Smooth muscle cell (in vitro differentiated cells): ENCODE results near the gene ZSCAN26. TPM values are rescaled to one million over a fixed set of nuclear protein-coding genes. Genes with fewer than 3 reads are reported as not detected.
"Not testable (repeated sequence)": the region's sequence is repeated elsewhere in the genome, so short reads cannot be mapped to it uniquely, and the experiment has no call there.

Experiments used
- DNase-seq: peaks from one replicate; lab custom pipeline; 2025; ENCODE audit not compliant: unreplicated experiment; lab: John Stamatoyannopoulos, UW
- H2AFZ ChIP-seq: fragments of 200-600 bp; sonication (generic); 2 replicates; pipeline ENCODE4 v1.6.0; 2016; ENCODE audit warnings: antibody characterized with exemption, low read depth, mild to moderate bottlenecking
- H3F3A ChIP-seq: fragments of 200-600 bp; sonication (generic); 2 replicates; pipeline ENCODE4 v1.6.0; 2017; ENCODE audit warnings: antibody characterized with exemption, low read depth
- H3K27ac ChIP-seq: fragments of 200-600 bp; sonication (generic); 2 replicates; pipeline ENCODE4 v1.5.1; 2016; ENCODE audit warnings: low read depth, mild to moderate bottlenecking
- H3K27me3 ChIP-seq: fragments of 200-600 bp; sonication (generic); 2 replicates; pipeline ENCODE4 v1.6.1; 2016; ENCODE audit warnings: low read depth, mild to moderate bottlenecking
- H3K36me3 ChIP-seq: fragments of 200-600 bp; sonication (generic); 2 replicates; pipeline ENCODE4 v1.5.1; 2016; ENCODE audit warnings: low read depth
- H3K4me1 ChIP-seq: fragments of 200-600 bp; sonication (generic); 2 replicates; pipeline ENCODE4 v1.5.1; 2016; ENCODE audit warnings: low read depth
- H3K4me2 ChIP-seq: fragments of 200-600 bp; sonication (generic); 2 replicates; pipeline ENCODE4 v1.6.0; 2016; ENCODE audit warnings: mild to moderate bottlenecking
- H3K4me3 ChIP-seq: fragments of 200-600 bp; sonication (generic); 2 replicates; pipeline ENCODE4 v1.5.1; 2016; ENCODE audit warnings: mild to moderate bottlenecking
- H3K79me2 ChIP-seq: fragments of 200-600 bp; sonication (generic); 2 replicates; pipeline ENCODE4 v1.6.0; 2016; ENCODE audit warnings: low read depth, mild to moderate bottlenecking
- H3K9ac ChIP-seq: fragments of 200-600 bp; sonication (generic); 2 replicates; pipeline ENCODE4 v1.6.0; 2016; ENCODE audit warnings: low read depth
- H3K9me3 ChIP-seq: fragments of 200-600 bp; sonication (generic); replicated peaks from 2 replicates; pipeline ENCODE4 v1.5.1; 2016; ENCODE audit warnings: low read depth
- H4K20me1 ChIP-seq: fragments of 200-600 bp; sonication (generic); 2 replicates; pipeline ENCODE4 v1.6.0; 2016; ENCODE audit warnings: low read depth
- CTCF ChIP-seq: fragments of 200-600 bp; sonication (generic); IDR thresholded peaks from 2 replicates; pipeline ENCODE4 v1.5.1; 2017; ENCODE audit warnings: borderline replicate concordance, mild to moderate bottlenecking, antibody characterized with exemption; ENCODE audit not compliant: insufficient read depth, poor library complexity, severe bottlenecking
- WGBS: methylation state at CpG from one replicate; pipeline ENCODE4 v1.1.7; 2016; ENCODE audit warnings: low lambda C conversion rate; 5-methylcytosine and 5-hydroxymethylcytosine counted together
- polyA plus RNA-seq: library from polyadenylated mRNA; unstranded; fragments of >200 nt; fragmentation: Nextera tagmentation; extraction: Ambion mirVana; gene quantifications from 2 replicates; pipeline ENCODE4 v1.2.1, GENCODE V29; 2016
- total RNA-seq: library from RNA; depleted of rRNA; stranded (reverse); fragments of >200 nt; gene quantifications from 2 replicates; pipeline ENCODE4 v1.2.3, GENCODE V29; 2014

ZSCAN26 gene
- total and polyA plus RNA-seq, 2 experiments from 2014 or later: 10.7 to 16.1 TPM

GRCh38 chr6:28296520-28297060, 29.6 kb downstream of the ZSCAN26 start:
- Histone ChIP-seq H3K4me3 (no peak overlapping the region), H2AFZ (no peak overlapping the region), H3K9ac (no peak overlapping the region), H3K27me3 (no peaks in the 10 kb centered on the region), H3K4me1 (no peaks in the 10 kb centered on the region), H3K9me3 (no peaks in the 10 kb centered on the region), H3K36me3 (no peaks in the 10 kb centered on the region), H3K27ac (no peak overlapping the region), H3K79me2 (no peaks in the 10 kb centered on the region), H3K4me2 (no peak overlapping the region), H3F3A (no peaks in the 10 kb centered on the region), H4K20me1 (no peaks in the 10 kb centered on the region)
- no peak for TF ChIP-seq CTCF
- WGBS: 66% methylated on average over 7 of the region's 7 CpGs
- no peak for DNase-seq

- DNase-seq: no peak
- Histone ChIP-seq H3K4me3 (no peak overlapping the region), H3K27me3 (no peaks in the 10 kb centered on the region), H3K9ac (no peak overlapping the region), H3K36me3 (no peaks in the 10 kb centered on the region), H4K20me1 (no peaks in the 10 kb centered on the region), H3K27ac (no peak overlapping the region), H3F3A (no peaks in the 10 kb centered on the region), H3K4me1 (no peaks in the 10 kb centered on the region), H3K9me3 (no peaks in the 10 kb centered on the region), H3K79me2 (no peaks in the 10 kb centered on the region), H2AFZ (no peak overlapping the region), H3K4me2 (no peak overlapping the region)
- WGBS: 96% methylated on average over 3 of the region's 3 CpGs
- TF ChIP-seq CTCF: no peak
Measured at GRCh38 chr6:28303570-28303969, 36.6 kb downstream of the ZSCAN26 start.

- H3K9ac ChIP-seq, H3K27ac ChIP-seq, H3K79me2 ChIP-seq, H3K9me3 ChIP-seq, H4K20me1 ChIP-seq, H3F3A ChIP-seq, H3K4me1 ChIP-seq, H3K27me3 ChIP-seq, DNase-seq, H2AFZ ChIP-seq, H3K4me3 ChIP-seq, H3K36me3 ChIP-seq, H3K4me2 ChIP-seq: not testable (repeated sequence)
Measured at GRCh38 chr6:28306363-28306762, 39.4 kb downstream of the ZSCAN26 start.

GRCh38 chr6:28311139-28311823, 44.3 kb downstream of the ZSCAN26 start:
- no peaks in the 10 kb centered on the region for H4K20me1 ChIP-seq
- H3F3A ChIP-seq: no peaks in the 10 kb centered on the region
- H3K4me2 ChIP-seq: no peak overlapping the region
- no peak for TF ChIP-seq CTCF
- no peaks in the 10 kb centered on the region for H3K27me3 ChIP-seq
- no peaks in the 10 kb centered on the region for H3K4me1 ChIP-seq
- H3K79me2 ChIP-seq: no peaks in the 10 kb centered on the region
- DNase-seq: no peak
- H3K36me3 ChIP-seq: no peaks in the 10 kb centered on the region
- 93% methylated on average over 9 of the region's 9 CpGs for whole genome bisulfite sequencing
- H3K27ac ChIP-seq: no peak overlapping the region
- no peak overlapping the region for H3K9ac ChIP-seq
- no peak overlapping the region for H2AFZ ChIP-seq
- no peak overlapping the region for H3K4me3 ChIP-seq
- no peaks in the 10 kb centered on the region for H3K9me3 ChIP-seq
